ENCODE data around the gene LRRC8C. TPM values are rescaled to one million over a fixed set of nuclear protein-coding genes. Genes with fewer than 3 reads are reported as not detected.

Gene LRRC8C
- total and polyA plus RNA-seq, 2 donors (not counting 1 experiment from before 2014, with no cell fraction given), result 3.9 to 6.8 TPM

DNA sequence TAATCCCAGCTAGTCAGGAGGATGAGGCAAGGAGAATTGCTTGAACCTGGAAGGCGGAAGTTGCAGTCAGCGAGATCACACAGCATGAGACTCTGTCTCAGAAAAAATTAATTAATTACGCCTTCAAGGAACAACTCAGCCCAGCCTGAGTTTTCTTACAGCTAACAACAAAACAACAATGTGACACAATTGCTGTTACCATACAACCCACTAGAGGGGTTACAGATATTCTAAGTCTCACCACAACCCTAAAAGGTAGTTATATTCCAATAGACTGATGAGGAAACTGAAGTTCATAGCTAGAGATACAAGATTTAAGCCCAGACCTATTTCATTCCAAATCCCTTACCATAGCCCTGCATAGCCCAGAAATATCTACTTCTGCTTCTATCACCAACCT lies 2.9 kb upstream of the LRRC8C start:
- Mint-ChIP-seq H3K9me3 (ENCODE audit: insufficient read depth) (no peaks in the 10 kb centered on the region), H3K4me3 (no peak overlapping the region), H3K27me3 (no peaks in the 10 kb centered on the region), H3K27ac (no peak overlapping the region), H3K4me1 (peaks cover 46% of the 10 kb centered on the region)
- Histone ChIP-seq H4K20me1 (ENCODE audit: control insufficient read depth, insufficient read depth, low read length, poor library complexity, severe bottlenecking) (no peaks in the 10 kb centered on the region), H3K4me1 (ENCODE audit: control insufficient read depth in 2 of 2, insufficient read depth in 2 of 2, low read length in 2 of 2) (peaks cover 20 to 21% of the 10 kb centered on the region in 2 donors), H3K79me2 (ENCODE audit: control insufficient read depth, insufficient read depth, low read length) (peaks cover 30% of the 10 kb centered on the region), H2AFZ (ENCODE audit: insufficient read depth, low read depth, low read length, poor library complexity, severe bottlenecking) (no peak overlapping the region), H3K27me3 (replicated peaks in 1 of 4; ENCODE audit: control extremely low read depth in 1 of 4, control insufficient read depth in 3 of 4, insufficient read depth in 4 of 4, low read length in 3 of 4) (no peaks in the 10 kb centered on the region), H3K9me3 (ENCODE audit: control extremely low read depth in 1 of 3, control insufficient read depth in 2 of 3, insufficient read depth in 1 of 3, low read length in 2 of 3) (no peaks in the 10 kb centered on the region), H3K4me2 (replicated peaks; ENCODE audit: low read depth, low read length, poor library complexity, severe bottlenecking) (no peak overlapping the region), H3K36me3 (replicated peaks in 1 of 2; ENCODE audit: control extremely low read depth in 1 of 2, control insufficient read depth in 1 of 2, extremely low read depth in 1 of 2, insufficient read depth in 2 of 2, low read length in 1 of 2) (no peaks in the 10 kb centered on the region), H3K9ac (ENCODE audit: low read length) (no peak overlapping the region), H3K27ac (ENCODE audit: low read length in 2 of 2) (no peak overlapping the region), H3K4me3 (ENCODE audit: control extremely low read depth in 1 of 5, extremely low read depth in 1 of 5, insufficient read depth in 1 of 5, low read depth in 2 of 5, low read length in 4 of 5) (no peak overlapping the region)
- ChIA-PET POLR2A (no interaction called here), CTCF (interaction anchor here (0.7 to 17.1 kb wide), 7 partner anchors 14 to 175 kb away, joined by 3 to 334 read pairs (median 4); no protein-coding TSS in a partner anchor)
- ATAC-seq (ENCODE audit: low read depth) (no peak), DNase-seq (no peak)
- no peak for TF ChIP-seq EZH2 (IDR thresholded peaks at IDR 0.05; ENCODE audit: borderline replicate concordance, insufficient read depth, low read depth, low read length, poor library complexity, severe bottlenecking)
- TF ChIP-seq, protein P1, sequence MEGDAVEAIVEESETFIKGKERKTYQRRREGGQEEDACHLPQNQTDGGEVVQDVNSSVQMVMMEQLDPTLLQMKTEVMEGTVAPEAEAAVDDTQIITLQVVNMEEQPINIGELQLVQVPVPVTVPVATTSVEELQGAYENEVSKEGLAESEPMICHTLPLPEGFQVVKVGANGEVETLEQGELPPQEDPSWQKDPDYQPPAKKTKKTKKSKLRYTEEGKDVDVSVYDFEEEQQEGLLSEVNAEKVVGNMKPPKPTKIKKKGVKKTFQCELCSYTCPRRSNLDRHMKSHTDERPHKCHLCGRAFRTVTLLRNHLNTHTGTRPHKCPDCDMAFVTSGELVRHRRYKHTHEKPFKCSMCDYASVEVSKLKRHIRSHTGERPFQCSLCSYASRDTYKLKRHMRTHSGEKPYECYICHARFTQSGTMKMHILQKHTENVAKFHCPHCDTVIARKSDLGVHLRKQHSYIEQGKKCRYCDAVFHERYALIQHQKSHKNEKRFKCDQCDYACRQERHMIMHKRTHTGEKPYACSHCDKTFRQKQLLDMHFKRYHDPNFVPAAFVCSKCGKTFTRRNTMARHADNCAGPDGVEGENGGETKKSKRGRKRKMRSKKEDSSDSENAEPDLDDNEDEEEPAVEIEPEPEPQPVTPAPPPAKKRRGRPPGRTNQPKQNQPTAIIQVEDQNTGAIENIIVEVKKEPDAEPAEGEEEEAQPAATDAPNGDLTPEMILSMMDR (IDR thresholded peaks at IDR 0.05), result no peak
- 95% methylated on average over 3 of the region's 3 CpGs for WGBS (ENCODE audit: insufficient coverage)
- intact Hi-C loops (cut with micrococcal nuclease), result no loop called here

DNA sequence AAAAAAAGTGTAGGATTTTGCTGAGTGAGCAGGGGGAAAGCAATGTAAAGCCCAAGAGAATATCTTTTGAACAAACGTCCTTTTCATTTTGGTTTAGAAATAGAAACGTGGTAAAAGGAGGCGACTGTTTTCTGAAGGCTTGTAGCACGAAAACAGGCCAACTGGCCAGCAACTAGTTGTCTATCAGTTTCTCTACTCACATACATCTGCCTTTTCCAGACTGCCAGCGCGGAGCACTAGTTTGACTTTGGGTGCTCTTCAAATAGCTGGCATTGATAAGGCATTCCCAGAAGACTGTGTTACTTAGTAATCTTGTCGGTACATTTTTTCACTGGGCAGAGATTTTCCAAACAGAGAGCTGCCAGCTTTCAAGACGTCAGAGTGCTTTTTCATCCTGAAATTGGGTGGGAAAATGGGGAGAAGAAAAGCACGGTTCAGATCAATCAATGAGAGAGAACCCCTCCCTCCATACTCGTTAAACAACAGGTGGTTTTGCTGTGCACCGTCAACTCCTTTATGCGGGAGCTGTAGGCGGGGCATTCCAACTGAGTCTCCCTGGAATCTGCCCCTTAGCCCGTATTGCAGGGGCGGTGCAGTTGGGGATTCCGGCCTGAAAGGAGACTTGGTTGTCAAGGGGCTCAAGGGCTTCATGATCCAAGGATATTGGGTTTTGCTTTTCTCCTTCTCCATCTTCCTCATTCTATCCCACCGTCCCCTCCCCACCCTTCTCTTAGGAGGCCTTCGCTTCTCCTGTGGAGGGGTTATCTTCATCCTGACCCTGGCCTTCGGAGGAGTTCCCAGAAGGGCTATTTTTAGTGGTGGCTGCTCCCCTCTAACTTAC lies 884 bp upstream of the LRRC8C start:
- Histone ChIP-seq H3K4me2 (replicated peaks; ENCODE audit: low read depth, low read length, poor library complexity, severe bottlenecking) (peak overlapping the region; percentile 92), H4K20me1 (ENCODE audit: control insufficient read depth, insufficient read depth, low read length, poor library complexity, severe bottlenecking) (no peaks in the 10 kb centered on the region), H3K9ac (ENCODE audit: low read length) (peak overlapping the region; percentile 94), H3K79me2 (ENCODE audit: control insufficient read depth, insufficient read depth, low read length) (peaks cover 40% of the 10 kb centered on the region), H3K4me3 (ENCODE audit: control extremely low read depth in 1 of 5, extremely low read depth in 1 of 5, insufficient read depth in 1 of 5, low read depth in 2 of 5, low read length in 4 of 5) (peak overlapping the region; percentile 38 to 95 (median 88)), H3K36me3 (replicated peaks in 1 of 2; ENCODE audit: control extremely low read depth in 1 of 2, control insufficient read depth in 1 of 2, extremely low read depth in 1 of 2, insufficient read depth in 2 of 2, low read length in 1 of 2) (no peaks in the 10 kb centered on the region), H3K27ac (ENCODE audit: low read length in 2 of 2) (peak overlapping the region; percentile 83 to 88), H3K4me1 (ENCODE audit: control insufficient read depth in 2 of 2, insufficient read depth in 2 of 2, low read length in 2 of 2) (peaks cover 15 to 23% of the 10 kb centered on the region in 2 donors), H2AFZ (ENCODE audit: insufficient read depth, low read depth, low read length, poor library complexity, severe bottlenecking) (peak overlapping the region; percentile 95), H3K9me3 (ENCODE audit: control extremely low read depth in 1 of 3, control insufficient read depth in 2 of 3, insufficient read depth in 1 of 3, low read length in 2 of 3) (no peaks in the 10 kb centered on the region), H3K27me3 (replicated peaks in 1 of 4; ENCODE audit: control extremely low read depth in 1 of 4, control insufficient read depth in 3 of 4, insufficient read depth in 4 of 4, low read length in 3 of 4) (no peaks in the 10 kb centered on the region)
- DNase-seq (no peak), ATAC-seq (ENCODE audit: low read depth) (no peak)
- 51% methylated on average over 8 of the region's 19 CpGs for WGBS (ENCODE audit: insufficient coverage)
- H3K27ac Mint-ChIP-seq, result peak overlapping the region; percentile 97
- TF ChIP-seq, protein P1 (IDR thresholded peaks at IDR 0.05), result no peak
- no peak for TF ChIP-seq EZH2 (IDR thresholded peaks at IDR 0.05; ENCODE audit: borderline replicate concordance, insufficient read depth, low read depth, low read length, poor library complexity, severe bottlenecking)
- intact Hi-C loops (cut with micrococcal nuclease), result loop anchor here (1.0 to 2.0 kb wide), 4 partner anchors 61 to 363 kb away; partner anchors contain the start of gene ZNF326
- H3K27me3 Mint-ChIP-seq, result no peaks in the 10 kb centered on the region
- CTCF ChIA-PET, result interaction anchor here (0.6 to 17.1 kb wide), 17 partner anchors 8 to 648 kb away, joined by 3 to 334 read pairs (median 3); no protein-coding TSS in a partner anchor
- POLR2A ChIA-PET, result interaction anchor here (0.7 to 1.3 kb wide), 3 partner anchors 38 to 211 kb away, joined by 3 read pairs; no protein-coding TSS in a partner anchor
- peak overlapping the region; percentile 97 for H3K4me3 Mint-ChIP-seq
- no peaks in the 10 kb centered on the region for H3K9me3 Mint-ChIP-seq (ENCODE audit: insufficient read depth)
- H3K4me1 Mint-ChIP-seq, result peaks cover 49% of the 10 kb centered on the region
